ENCODE data around the gene FAM229B. TPM values are rescaled to one million over a fixed set of nuclear protein-coding genes. Genes with fewer than 3 reads are reported as not detected.

FAM229B gene
- total and polyA plus RNA-seq, 2 of the 8 experiments (the other 6 are each of a cell fraction or from before 2014, with no cell fraction given) = 10.0 to 10.4 TPM

- H2AFZ ChIP-seq (ENCODE audit: low read length) = no peak overlapping the region
- H3K18ac ChIP-seq (ENCODE audit: extremely low read depth, low read length) = no peak overlapping the region
- CTCF ChIA-PET (ENCODE audit: partially characterized antibody) = interaction anchor here (0.6 to 9.7 kb wide), 13 partner anchors 12 to 407 kb away, joined by 3 to 102 read pairs (median 4); no protein-coding TSS in a partner anchor
- H3K27me3 ChIP-seq (replicated peaks in 1 of 4; ENCODE audit: control insufficient read depth in 3 of 4, extremely low read depth in 1 of 4, insufficient read depth in 3 of 4, low read length in 3 of 4) = no peaks in the 10 kb centered on the region
- H3K9ac ChIP-seq (replicated peaks in 1 of 4; ENCODE audit: extremely low read depth in 1 of 4, low read depth in 3 of 4, low read length in 3 of 4) = no peak overlapping the region
- no peak overlapping the region for H3K56ac ChIP-seq (replicated peaks; ENCODE audit: insufficient read length, low read depth, low read length)
- H3K4me2 ChIP-seq (ENCODE audit: insufficient read depth in 1 of 2, low read depth in 2 of 2, low read length in 2 of 2) = no peak overlapping the region
- no peaks in the 10 kb centered on the region for H3K4me1 ChIP-seq (replicated peaks in 1 of 4; ENCODE audit: control insufficient read depth in 3 of 4, insufficient read depth in 4 of 4, low read length in 3 of 4)
- H3K23me2 ChIP-seq (ENCODE audit: low read depth, low read length) = no peaks in the 10 kb centered on the region; the same call in 1 of the 2 replicates
- H3K23ac ChIP-seq (ENCODE audit: insufficient read length) = no peak overlapping the region
- 85% methylated on average over 15 of the region's 15 CpGs; no CpG with 5 or more reads in 1 of the 2 experiments for WGBS, 2 experiments (ENCODE audit: extremely low coverage in 1 of 2, insufficient coverage in 1 of 2, insufficient read length in 1 of 2, insufficient replicate concordance in 2 of 2, low coverage in 1 of 2, low lambda C conversion rate in 2 of 2, missing lambda C conversion rate in 1 of 2)
- H3K79me2 ChIP-seq (ENCODE audit: control insufficient read depth in 1 of 2, insufficient read depth in 2 of 2, low read length in 2 of 2) = no peaks in the 10 kb centered on the region; a peak in 1 of 4 replicates
- no peak for DNase-seq (ENCODE audit: low read depth in 1 of 2, low spot score in 2 of 2)
- H3K14ac ChIP-seq (ENCODE audit: insufficient read length) = no peak overlapping the region
- no peak overlapping the region for H2BK15ac ChIP-seq (ENCODE audit: low read length)
- H3K79me1 ChIP-seq (ENCODE audit: low read depth, low read length) = no peaks in the 10 kb centered on the region
- H3K27ac ChIP-seq (ENCODE audit: low read depth, low read length) = no peak overlapping the region
- no peak overlapping the region for H2BK20ac ChIP-seq (ENCODE audit: low read length)
- no peak overlapping the region for H4K8ac ChIP-seq (ENCODE audit: extremely low read depth, insufficient read depth, low read length)
- H3K4me3 ChIP-seq (ENCODE audit: extremely low read depth in 1 of 4, insufficient read depth in 2 of 4, low read depth in 3 of 4, low read length in 4 of 4) = no peak overlapping the region
- no peak overlapping the region for H2BK5ac ChIP-seq (ENCODE audit: low read depth, low read length)
- no peak overlapping the region for H2AK5ac ChIP-seq (ENCODE audit: low read depth, low read length)
- POLR2A ChIA-PET (ENCODE audit: partially characterized antibody) = no interaction called here
- no peak overlapping the region for H2BK12ac ChIP-seq (ENCODE audit: low read depth, low read length)
- H4K91ac ChIP-seq (replicated peaks; ENCODE audit: insufficient read length, low read length) = no peak overlapping the region
- H4K20me1 ChIP-seq (replicated peaks in 1 of 2; ENCODE audit: control insufficient read depth in 1 of 2, insufficient read depth in 2 of 2, low read length in 2 of 2) = no peaks in the 10 kb centered on the region
- H4K5ac ChIP-seq (ENCODE audit: insufficient read length, low read depth, low read length) = no peak overlapping the region
- no peak overlapping the region for H3K4ac ChIP-seq (replicated peaks; ENCODE audit: insufficient read length, low read depth, low read length)
- no peak for TF ChIP-seq KDM5A (IDR thresholded peaks at IDR 0.05; ENCODE audit: low read length)
- TF ChIP-seq E2F6 (IDR thresholded peaks at IDR 0.05) = no peak
- no peaks in the 10 kb centered on the region for H3K36me3 ChIP-seq (ENCODE audit: control insufficient read depth in 2 of 4, insufficient read depth in 4 of 4, low read length in 3 of 4)
- no peak for FAIRE-seq
- no peak overlapping the region for H2BK120ac ChIP-seq (replicated peaks; ENCODE audit: low read depth, low read length)
- no peaks in the 10 kb centered on the region for H3K9me3 ChIP-seq (ENCODE audit: insufficient read depth in 2 of 2, low read depth in 1 of 2, low read length in 1 of 2)
Observed at GRCh38 chr6:112038756-112039430, 48.5 kb upstream of the FAM229B start.

All from H1 (cell line).